TTC549 (cell line): ENCODE results near the gene USP36.
"Not testable (repeated sequence)": the region's sequence is repeated elsewhere in the genome, so short reads cannot be mapped to it uniquely, and the experiment has no call there.

Experiments used
- FAIRE-seq: peaks from 2 replicates; lab custom pipeline; 2012; peaks lifted over from hg19 to GRCh38; lab: Jason Lieb, UNC

Gene USP36

GRCh38 chr17:78789663-78790181 is 50.9 kb downstream of the USP36 start:
- no peak for FAIRE-seq

DNA sequence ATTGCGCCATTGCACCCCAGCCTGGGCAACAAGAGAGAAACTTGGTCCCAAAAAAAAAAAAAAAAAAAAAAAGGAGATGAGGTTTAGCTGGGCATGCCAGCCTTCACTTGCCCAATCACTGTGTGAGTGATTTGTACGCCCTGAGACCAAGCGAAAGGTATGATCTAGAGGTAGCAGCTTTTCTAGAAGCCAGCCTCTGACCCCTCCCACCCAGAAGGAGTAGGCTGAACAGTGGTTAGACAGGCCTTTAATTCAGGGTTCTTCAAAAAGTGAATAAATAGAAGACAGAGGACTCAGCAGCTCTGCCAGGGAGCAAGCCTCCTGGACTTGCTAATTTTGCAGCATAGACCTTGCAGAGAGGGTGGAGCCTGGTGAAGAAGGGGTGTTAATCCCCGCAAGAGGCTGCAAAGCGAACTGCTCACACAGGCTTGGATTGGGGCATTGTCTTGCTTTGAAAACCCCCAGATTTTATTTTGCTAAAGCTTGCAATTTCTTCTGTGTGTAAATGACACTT is 51.4 kb downstream of the USP36 start:
- FAIRE-seq: no peak

DNA sequence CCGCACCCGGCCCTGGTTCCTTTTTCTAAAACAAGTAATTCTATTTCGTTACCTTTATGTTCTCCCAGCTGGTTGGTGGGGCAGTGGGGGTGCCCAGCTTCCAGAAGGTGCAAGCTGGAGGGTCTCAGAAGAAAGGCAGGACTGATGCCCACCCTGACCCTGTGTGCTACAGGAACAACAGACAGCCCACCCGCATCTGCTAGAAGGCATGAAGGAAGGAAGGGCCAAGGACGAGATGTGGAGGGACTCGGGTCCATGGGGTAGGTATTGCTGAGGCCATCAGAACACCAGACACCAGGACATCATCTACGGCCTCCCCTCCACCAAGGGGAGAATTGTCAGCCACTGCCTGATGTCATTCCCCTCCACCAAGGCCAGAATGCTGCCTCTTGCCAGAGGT is 52.2 kb downstream of the USP36 start:
- no peak for FAIRE-seq

- FAIRE-seq: no peak
Measured at GRCh38 chr17:78787444-78787843, 53.2 kb downstream of the USP36 start.

GRCh38 chr17:78785663-78786057 is 55.0 kb downstream of the USP36 start:
- FAIRE-seq: no peak

DNA sequence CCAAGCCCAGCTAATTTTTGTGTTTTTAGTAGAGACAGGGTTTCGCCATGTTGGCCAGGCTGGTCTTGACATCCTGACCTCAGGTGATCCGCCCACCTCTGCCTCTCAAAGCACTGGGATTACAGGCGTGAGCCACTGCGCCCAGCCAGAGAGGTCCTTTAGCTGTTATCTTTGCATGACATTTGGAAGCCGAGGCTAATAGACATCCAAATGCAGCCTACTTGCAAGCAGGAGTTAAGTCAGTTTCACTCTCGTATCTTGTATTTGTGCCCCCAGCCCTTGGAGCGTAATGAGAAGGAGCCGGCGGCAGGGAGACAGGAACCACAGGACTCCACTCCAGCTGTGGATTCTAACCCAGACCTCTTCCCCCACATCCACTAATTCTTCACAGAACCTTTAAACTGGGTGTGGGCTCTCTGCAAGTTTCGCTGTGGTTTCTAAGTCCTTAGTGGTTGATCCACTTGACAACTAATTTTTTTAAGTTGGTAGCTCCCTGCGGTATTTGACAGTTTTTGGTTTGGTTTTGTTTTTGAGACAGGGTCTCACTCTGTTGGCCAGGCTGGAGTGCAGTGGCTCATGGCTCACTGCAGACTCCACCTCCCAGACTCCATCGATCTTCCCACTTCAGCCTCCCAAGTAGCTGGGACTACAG is 55.5 kb downstream of the USP36 start:
- FAIRE-seq: no peak

DNA sequence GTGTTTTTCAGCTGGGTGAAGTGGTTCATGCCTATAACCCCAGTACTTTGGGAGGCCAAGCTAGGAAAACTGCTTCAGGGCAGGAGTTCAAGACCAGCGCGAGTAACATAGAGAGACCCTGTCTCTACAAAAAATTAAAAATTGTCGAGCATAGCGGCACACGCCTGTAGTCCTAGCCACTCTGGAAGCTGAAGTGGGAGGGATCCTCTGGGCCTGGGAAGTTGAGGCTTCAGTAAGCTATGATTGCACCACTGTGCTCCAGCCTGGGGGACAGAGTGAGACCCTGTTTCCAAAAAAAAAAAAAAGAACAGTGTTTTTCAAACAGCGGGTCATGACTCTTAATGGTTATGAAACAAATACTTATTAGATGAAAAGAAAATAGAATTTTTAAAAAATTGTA is 56.3 kb downstream of the USP36 start:
- FAIRE-seq: no peak

GRCh38 chr17:78783711-78784324 is 56.8 kb downstream of the USP36 start:
- no peak for FAIRE-seq

GRCh38 chr17:78781893-78782304 is 58.7 kb downstream of the USP36 start, which contains the start of gene CYTH1:
Gene CYTH1, minus strand, starts transcription at chr17:78782273. Its CDS starts 50 bp downstream, at chr17:78782223.
- no peak for FAIRE-seq

DNA sequence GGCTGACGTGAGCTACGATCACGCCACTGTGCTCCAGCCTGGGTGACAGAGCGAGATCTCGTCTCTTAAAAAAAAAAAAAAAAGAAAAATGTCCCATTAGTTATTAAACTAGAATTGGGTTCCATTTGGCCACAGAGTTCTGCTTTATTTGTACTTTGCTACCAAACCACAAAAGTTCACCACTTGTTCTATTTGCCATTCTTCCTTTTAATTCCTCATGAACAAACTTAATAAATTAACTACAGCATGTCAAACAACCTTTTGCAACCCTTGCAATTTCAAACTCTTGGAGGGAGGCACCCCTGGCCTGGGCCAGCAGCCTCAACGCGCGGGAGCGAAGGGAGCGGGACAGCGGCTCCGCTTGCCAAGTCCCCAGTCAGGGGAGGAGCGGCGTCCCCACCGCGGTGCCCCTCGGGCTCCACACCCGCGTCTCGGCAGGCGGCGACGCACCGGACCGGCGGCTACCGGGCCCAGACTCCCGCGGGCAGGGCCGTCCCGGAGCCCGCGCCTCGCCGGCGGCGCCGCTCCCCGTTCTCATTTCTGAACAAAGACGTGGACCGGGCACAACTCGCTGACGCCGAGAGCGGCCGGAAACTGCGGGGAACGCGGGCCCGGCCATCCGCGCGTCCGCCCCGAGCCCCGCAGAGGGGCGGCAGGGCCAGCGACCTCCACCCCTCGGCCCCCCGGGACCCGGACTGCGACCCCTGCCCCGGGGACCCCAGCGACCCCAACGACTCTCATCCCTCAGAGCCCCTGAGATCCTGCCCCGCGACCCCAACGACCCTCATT is 59.3 kb downstream of the USP36 start:
- no peak for FAIRE-seq

DNA sequence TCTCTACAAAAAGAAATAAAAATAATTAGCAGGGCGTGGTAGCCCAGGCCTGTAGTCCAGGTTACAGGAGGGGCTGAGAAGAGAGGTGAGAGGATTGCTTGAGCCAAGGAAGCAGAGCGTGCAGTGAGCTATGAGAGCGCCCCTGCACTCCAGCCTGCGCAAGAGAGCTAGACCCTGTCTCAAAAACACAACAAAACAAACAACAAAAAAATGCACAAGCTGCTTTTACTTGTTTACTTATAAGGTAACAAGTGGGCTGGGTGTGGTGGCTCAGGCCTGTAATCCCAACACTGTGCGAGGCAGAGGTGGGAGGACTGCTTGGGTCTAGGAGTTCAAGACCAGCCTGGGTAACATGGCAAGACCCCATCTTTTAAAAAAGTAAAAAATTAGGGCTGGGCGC is 60.3 kb downstream of the USP36 start:
- FAIRE-seq: no peak

- no peak for FAIRE-seq
Measured at GRCh38 chr17:78779850-78780249, 60.8 kb downstream of the USP36 start.

DNA sequence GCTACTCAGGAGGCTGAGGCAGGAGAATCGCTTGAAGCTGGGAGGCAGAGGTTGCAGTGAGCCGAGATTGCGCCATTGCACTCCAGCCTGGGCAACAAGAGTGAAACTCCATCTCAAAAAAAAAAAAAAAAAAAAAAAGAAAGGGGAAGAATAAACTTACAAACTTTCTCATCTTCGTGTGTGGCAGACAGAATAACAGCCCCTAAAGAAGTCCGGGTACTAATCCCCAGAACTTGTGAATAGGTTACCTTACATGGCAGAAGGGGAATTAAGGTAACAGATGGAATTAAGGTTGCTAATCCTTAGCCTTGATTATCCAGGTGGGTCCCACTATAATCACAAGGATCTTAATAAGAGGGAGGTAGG is 61.3 kb downstream of the USP36 start:
- not testable (repeated sequence) for FAIRE-seq

GRCh38 chr17:78777881-78778280 is 62.7 kb downstream of the USP36 start:
- FAIRE-seq: no peak

- FAIRE-seq: no peak
Measured at GRCh38 chr17:78774956-78775571, 65.5 kb downstream of the USP36 start.

DNA sequence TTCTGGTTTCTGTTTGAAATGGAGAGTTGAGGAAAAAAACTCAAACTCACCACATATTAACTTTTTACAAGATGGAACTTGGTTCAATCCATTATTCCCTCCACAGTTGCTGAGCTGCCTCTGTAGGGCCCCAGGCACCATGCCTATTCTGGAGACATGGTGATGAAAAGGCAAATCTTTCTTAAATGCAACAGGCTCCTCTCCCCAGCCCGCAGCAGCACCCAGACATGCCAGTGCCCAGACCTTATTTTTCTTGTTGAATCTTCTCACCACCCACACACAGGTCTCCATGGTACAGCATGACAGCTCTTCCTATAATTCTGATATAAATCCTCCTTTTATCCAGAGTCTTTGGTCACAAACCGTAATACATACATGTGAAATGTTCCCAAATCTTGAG is 66.2 kb downstream of the USP36 start:
- FAIRE-seq: no peak

DNA sequence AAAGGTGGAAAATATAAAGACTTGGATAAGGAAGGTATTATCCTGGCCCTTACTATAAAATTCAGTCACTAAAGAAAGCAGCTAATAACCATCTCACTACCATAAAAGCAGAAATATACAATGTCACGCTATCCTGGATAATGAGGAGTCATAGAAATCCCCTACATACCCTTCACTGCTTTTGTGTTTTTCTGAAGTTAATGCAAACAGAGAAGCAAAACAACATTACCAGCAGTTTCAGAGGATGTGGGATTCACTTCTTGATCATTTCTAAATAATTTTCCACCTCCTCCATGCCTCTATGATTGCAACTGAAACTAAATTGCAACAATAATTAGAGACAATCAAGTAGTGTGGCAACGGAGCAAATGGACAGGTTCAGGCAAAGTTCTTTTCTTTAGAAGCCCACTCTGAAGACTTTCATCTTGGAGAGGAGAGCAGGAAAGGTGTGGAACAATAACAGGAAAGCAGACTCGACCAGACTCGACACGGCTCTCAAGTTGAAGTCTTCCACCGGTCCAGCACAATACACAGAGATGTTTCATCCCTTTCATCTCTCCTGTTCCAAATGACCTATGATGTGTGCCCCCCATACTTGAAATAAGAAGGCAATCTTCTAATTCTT is 68.7 kb downstream of the USP36 start:
- FAIRE-seq: no peak

DNA sequence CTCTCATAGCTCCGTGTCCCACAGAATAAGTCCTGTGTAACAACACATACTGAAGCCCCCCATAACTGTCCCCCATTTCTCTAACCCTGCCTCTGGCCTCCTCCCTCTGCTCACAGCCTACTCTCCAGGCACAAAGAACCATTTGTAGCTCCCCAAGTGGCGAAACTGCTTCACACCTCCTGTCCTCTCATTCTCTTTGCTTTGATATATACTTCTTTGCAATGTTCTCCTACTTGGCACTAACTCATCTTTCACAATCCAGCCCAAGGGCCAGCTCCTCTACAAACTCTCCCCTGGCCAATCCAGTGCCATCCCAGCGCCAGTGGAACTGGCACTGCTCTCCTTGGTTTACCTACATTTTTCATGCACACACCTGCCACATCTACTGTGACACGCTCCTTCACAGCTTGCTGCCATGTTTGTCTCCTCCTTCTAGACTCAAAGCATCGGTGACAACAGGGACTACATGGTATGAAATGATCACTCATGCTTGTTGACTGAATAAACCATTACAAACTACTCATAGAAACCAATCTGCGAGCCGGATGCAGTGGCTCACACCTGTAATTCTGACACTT is 71.3 kb downstream of the USP36 start:
- no peak for FAIRE-seq

DNA sequence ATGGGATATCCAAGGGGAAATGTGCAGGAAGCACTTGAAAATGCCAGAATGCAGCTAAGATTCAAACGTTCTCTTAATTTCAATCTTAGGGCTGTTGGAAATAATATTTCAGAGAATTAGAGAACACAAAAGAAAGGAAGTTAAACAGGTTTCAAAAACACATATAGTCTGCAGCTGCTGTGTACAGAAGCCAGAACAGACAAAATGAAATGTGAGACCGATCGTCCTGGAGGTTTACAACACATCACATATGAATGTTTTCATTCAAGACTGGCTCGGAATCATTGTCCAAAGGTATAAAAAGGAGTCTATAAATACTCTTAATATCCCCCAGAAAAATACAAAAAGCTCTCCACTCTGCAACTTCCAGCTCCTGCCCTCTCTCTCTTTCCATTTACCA is 72.8 kb downstream of the USP36 start:
- FAIRE-seq: no peak

GRCh38 chr17:78766743-78767294 is 73.8 kb downstream of the USP36 start:
- no peak for FAIRE-seq

- no peak for FAIRE-seq
Measured at GRCh38 chr17:78766225-78766624, 74.4 kb downstream of the USP36 start.
